IPS-NIHi11 (cell line): ENCODE results near the gene STAT3.
A peak's percentile ranks its signal among the peaks of the same experiment; 100 is the strongest.
"Not testable (repeated sequence)": the region's sequence is repeated elsewhere in the genome, so short reads cannot be mapped to it uniquely, and the experiment has no call there.

ENCODE experiments used
- DNase-seq: peaks from one replicate; pipeline ENCODE4 v3.0.0; 2012; ENCODE audit warnings: mixed read lengths, low spot score

The STAT3 gene

GRCh38 chr17:42408061-42408460 is 19.8 kb upstream of the STAT3 start:
- peak; percentile 53 for DNase-seq

- peak; percentile 83 for DNase-seq
These were observed 19.1 kb upstream of the STAT3 start for GRCh38 chr17:42407289-42407836.

- DNase-seq = no peak
These were observed 18.5 kb upstream of the STAT3 start for GRCh38 chr17:42406615-42407288.

GRCh38 chr17:42405963-42406495 is 17.8 kb upstream of the STAT3 start:
- DNase-seq = peak; percentile 78

- DNase-seq = no peak
These were observed 16.8 kb upstream of the STAT3 start for GRCh38 chr17:42405076-42405475.

GRCh38 chr17:42404326-42405055 is 16.2 kb upstream of the STAT3 start:
- no peak for DNase-seq

GRCh38 chr17:42403150-42403549 is 14.9 kb upstream of the STAT3 start:
- peak; percentile 41 for DNase-seq

GRCh38 chr17:42402117-42402516 is 13.9 kb upstream of the STAT3 start:
- DNase-seq = no peak

GRCh38 chr17:42400844-42401375 is 12.7 kb upstream of the STAT3 start:
- not testable (repeated sequence) for DNase-seq

GRCh38 chr17:42399948-42400843 is 12.0 kb upstream of the STAT3 start:
- no peak for DNase-seq

GRCh38 chr17:42399121-42399520 is 10.9 kb upstream of the STAT3 start:
- no peak for DNase-seq

- not testable (repeated sequence) for DNase-seq
These were observed 7.4 kb upstream of the STAT3 start for GRCh38 chr17:42395601-42396000.

GRCh38 chr17:42394838-42395237 is 6.6 kb upstream of the STAT3 start:
- DNase-seq = no peak

GRCh38 chr17:42392692-42393415 is 4.6 kb upstream of the STAT3 start:
- no peak for DNase-seq

GRCh38 chr17:42391439-42391838 is 3.2 kb upstream of the STAT3 start:
- DNase-seq = not testable (repeated sequence)

GRCh38 chr17:42389899-42390298 is 1.7 kb upstream of the STAT3 start:
- DNase-seq = no peak

- no peak for DNase-seq
These were observed 834 bp upstream of the STAT3 start for GRCh38 chr17:42389135-42389417.

- DNase-seq = peak; percentile 75
These were observed 421 bp downstream of the STAT3 start for GRCh38 chr17:42387661-42388380.

- no peak for DNase-seq
These were observed 1.2 kb downstream of the STAT3 start for GRCh38 chr17:42386777-42387657.

GRCh38 chr17:42381898-42382297 is 6.3 kb downstream of the STAT3 start:
- DNase-seq = no peak
